Small intestine (tissue), 7 donors: Measurements from ENCODE around the gene GALNT7. TPM values are rescaled to one million over a fixed set of nuclear protein-coding genes. Genes with fewer than 3 reads are reported as not detected.

Source experiments
- DNase-seq, 2 donors: peaks; one replicate each; pipeline versions ENCODE4 v3.0.0 to v3.0.0-alpha.2; 2013
- FAIRE-seq: peaks from 2 replicates; lab custom pipeline; 2012; peaks lifted over from hg19 to GRCh38; lab: Jason Lieb, UNC
- H3K27ac ChIP-seq, 3 donors: one replicate each; pipeline ENCODE4 v1.5.1; 2013; ENCODE audit warnings: low read length in 2 of 3, mild to moderate bottlenecking in 2 of 3, control low read depth in 1 of 3, inconsistent platforms in 1 of 3, low read depth in 1 of 3, moderate library complexity in 1 of 3
- H3K27me3 ChIP-seq, 3 donors: one replicate each; pipeline ENCODE4 v1.6.1; 2013; ENCODE audit warnings: low read length in 3 of 3, inconsistent platforms in 1 of 3; ENCODE audit not compliant: control insufficient read depth in 3 of 3, insufficient read depth in 3 of 3
- H3K36me3 ChIP-seq, 3 donors: one replicate each; pipeline ENCODE4 v1.6.1; 2013; ENCODE audit warnings: low read length in 3 of 3, inconsistent platforms in 1 of 3, low read depth in 1 of 3, mild to moderate bottlenecking in 1 of 3, moderate library complexity in 1 of 3; ENCODE audit not compliant: control insufficient read depth in 3 of 3, insufficient read depth in 2 of 3
- H3K4me1 ChIP-seq, 3 donors: one replicate each; pipeline ENCODE4 v1.6.1; 2013; ENCODE audit warnings: low read length in 2 of 3, inconsistent platforms in 1 of 3, low read depth in 1 of 3, mild to moderate bottlenecking in 1 of 3, moderate library complexity in 1 of 3; ENCODE audit not compliant: control insufficient read depth in 3 of 3, insufficient read depth in 2 of 3
- H3K4me3 ChIP-seq, 3 donors: one replicate each; pipeline ENCODE4 v1.5.1; 2013; ENCODE audit warnings: low read length in 3 of 3, control low read depth in 1 of 3, inconsistent platforms in 1 of 3, low read depth in 1 of 3, mild to moderate bottlenecking in 1 of 3, moderate library complexity in 1 of 3
- H3K9me3 ChIP-seq, 2 donors: one replicate each; pipeline ENCODE4 v1.6.1; 2013; ENCODE audit warnings: low read depth in 1 of 2, low read length in 1 of 2; ENCODE audit not compliant: control insufficient read depth in 2 of 2, insufficient read depth in 1 of 2
- WGBS, 3 donors: extraction: QIAGEN DNeasy Blood & Tissue Kit; methylation state at CpG; one replicate each; pipeline ENCODE4 v1.1.7; 2013; 5-methylcytosine and 5-hydroxymethylcytosine counted together
- polyA plus RNA-seq, 4 donors: library from polyadenylated mRNA; stranded (reverse) in 3 of 4; unstranded in 1 of 4; fragments of 200-250 nt in 3 of 4; fragments of 120-200 nt in 1 of 4; gene quantifications; one replicate each; pipeline versions ENCODE4 v1.2.1 to v1.2.3, GENCODE V29; 2013
- donor health status: healthy with polysubstance abuse.
- donor health status: control.
- donor health status: control.
- donor health status: Bipolar disorder and iron deficiency.
- donor health status: healthy.

Gene GALNT7
- polyA plus RNA-seq, 4 donors: 10.0 to 58.4 (median 19.5) TPM

- H3K27ac ChIP-seq: no peak overlapping the region
- H3K4me1 ChIP-seq: peaks cover 0 to 15% (median 0%) of the 10 kb centered on the region in 3 donors
- 67 to 72% (median 70%) methylated on average over 3 of the region's 3 CpGs for WGBS, 3 donors
- no peak overlapping the region for H3K4me3 ChIP-seq
- H3K27me3 ChIP-seq: no peaks in the 10 kb centered on the region
- H3K36me3 ChIP-seq: peaks cover 2 to 10% (median 5%) of the 10 kb centered on the region in 3 donors
- FAIRE-seq: no peak
- DNase-seq: peak; percentile 6 to 10
- peaks cover 0 to 25% of the 10 kb centered on the region in 2 donors for H3K9me3 ChIP-seq
Observed at GRCh38 chr4:173288698-173289352, 120.2 kb downstream of the GALNT7 start.

- DNase-seq: peak; percentile 15 to 47
- Histone ChIP-seq H3K4me1 (peaks cover 0 to 15% (median 0%) of the 10 kb centered on the region in 3 donors), H3K36me3 (peaks cover 2 to 10% (median 5%) of the 10 kb centered on the region in 3 donors), H3K9me3 (peaks cover 0 to 24% of the 10 kb centered on the region in 2 donors), H3K27ac (no peak overlapping the region), H3K27me3 (no peaks in the 10 kb centered on the region), H3K4me3 (no peak overlapping the region)
- no peak for FAIRE-seq
- 22 to 47% (median 34%) methylated on average over 4 of the region's 4 CpGs for WGBS, 3 donors
Observed at GRCh38 chr4:173289353-173289727, 120.7 kb downstream of the GALNT7 start.

- Histone ChIP-seq H3K9me3 (peaks cover 0 to 9% of the 10 kb centered on the region in 2 donors), H3K4me1 (peaks cover 0 to 15% (median 0%) of the 10 kb centered on the region in 3 donors), H3K36me3 (peaks cover 2 to 6% (median 2%) of the 10 kb centered on the region in 3 donors), H3K4me3 (no peak overlapping the region), H3K27ac (no peak overlapping the region), H3K27me3 (no peaks in the 10 kb centered on the region)
- FAIRE-seq: no peak
- no peak for DNase-seq
- 96 to 98% (median 97%) methylated on average over 5 of the region's 5 CpGs for WGBS, 3 donors
Observed at GRCh38 chr4:173291899-173292298, 123.3 kb downstream of the GALNT7 start.

GRCh38 chr4:173293663-173294062 lies 125.1 kb downstream of the GALNT7 start:
- peaks cover 0 to 12% (median 0%) of the 10 kb centered on the region in 3 donors for H3K4me1 ChIP-seq
- WGBS, 3 donors: 84 to 89% (median 88%) methylated on average over 7 of the region's 7 CpGs
- H3K4me3 ChIP-seq: no peak overlapping the region
- H3K27me3 ChIP-seq: no peaks in the 10 kb centered on the region
- no peak overlapping the region for H3K27ac ChIP-seq
- peaks cover 2 to 4% (median 3%) of the 10 kb centered on the region in 3 donors for H3K36me3 ChIP-seq
- FAIRE-seq (no peak), DNase-seq (no peak)
- no peaks in the 10 kb centered on the region for H3K9me3 ChIP-seq

GRCh38 chr4:173294444-173294843 lies 125.8 kb downstream of the GALNT7 start:
- Histone ChIP-seq H3K27ac (no peak overlapping the region), H3K9me3 (no peaks in the 10 kb centered on the region), H3K27me3 (no peaks in the 10 kb centered on the region), H3K36me3 (peaks cover 2 to 4% (median 3%) of the 10 kb centered on the region in 3 donors), H3K4me3 (no peak overlapping the region), H3K4me1 (peaks cover 0 to 6% (median 0%) of the 10 kb centered on the region in 3 donors)
- WGBS, 3 donors: 73 to 94% (median 86%) methylated on average over 1 of the region's 1 CpG
- DNase-seq: no peak
- FAIRE-seq: no peak

GRCh38 chr4:173301518-173302201 lies 133.0 kb downstream of the GALNT7 start:
- Histone ChIP-seq H3K27ac (peak overlapping the region in 1 of 3 donors; percentile 20), H3K36me3 (peaks cover 0 to 7% (median 5%) of the 10 kb centered on the region in 3 donors), H3K4me3 (no peak overlapping the region), H3K27me3 (no peaks in the 10 kb centered on the region), H3K4me1 (no peaks in the 10 kb centered on the region), H3K9me3 (no peaks in the 10 kb centered on the region)
- WGBS, 3 donors: 33 to 42% (median 33%) methylated on average over 5 of the region's 5 CpGs
- DNase-seq (peak; percentile 31 to 36), FAIRE-seq (no peak)

- no peak for DNase-seq
- 95 to 99% (median 96%) methylated on average over 3 of the region's 3 CpGs for WGBS, 3 donors
- Histone ChIP-seq H3K27me3 (no peaks in the 10 kb centered on the region), H3K27ac (no peak overlapping the region), H3K4me1 (no peaks in the 10 kb centered on the region), H3K36me3 (peaks cover 0 to 23% (median 5%) of the 10 kb centered on the region in 3 donors), H3K9me3 (no peaks in the 10 kb centered on the region), H3K4me3 (no peak overlapping the region)
- FAIRE-seq: no peak
Observed at GRCh38 chr4:173307778-173308177, 139.2 kb downstream of the GALNT7 start.

- Histone ChIP-seq H3K27me3 (no peaks in the 10 kb centered on the region), H3K36me3 (peaks cover 0 to 29% (median 8%) of the 10 kb centered on the region in 3 donors), H3K9me3 (no peaks in the 10 kb centered on the region), H3K27ac (no peak overlapping the region), H3K4me1 (no peaks in the 10 kb centered on the region), H3K4me3 (no peak overlapping the region)
- DNase-seq (no peak), FAIRE-seq (no peak)
- 90 to 100% (median 96%) methylated on average over 4 of the region's 4 CpGs for WGBS, 3 donors
Observed at GRCh38 chr4:173311368-173311767, 142.8 kb downstream of the GALNT7 start.
